Heart left ventricle (tissue), 16 donors: ENCODE data around the gene PAGR1. TPM values are rescaled to one million over a fixed set of nuclear protein-coding genes. Genes with fewer than 3 reads are reported as not detected.

Experiments used
- ATAC-seq, 4 donors: fragments of 200-7000 bp; cut with Tn5 transposase; one replicate each; pipeline ENCODE4 v1.9.1; 2020 to 2022; ENCODE audit warnings: moderate library complexity in 4 of 4, mild to moderate bottlenecking in 3 of 4, moderate number of reproducible peaks in 1 of 4
- DNase-seq, 5 donors: peaks; one replicate each; pipeline ENCODE4 v3.0.0-alpha.2; 2020
- H3K27ac ChIP-seq, 12 donors: fragments of 200-600 bp; sonication (generic) in 4 of 12; one replicate each; pipeline versions ENCODE4 v1.5.0 to v1.8.0; 2016 to 2022; ENCODE audit warnings: mild to moderate bottlenecking in 2 of 12
- H3K27me3 ChIP-seq, 9 donors: fragments of 200-600 bp; sonication (generic) in 2 of 9; one replicate each; pipeline versions ENCODE4 v1.5.1 to v1.8.0; 2016 to 2022; ENCODE audit warnings: mild to moderate bottlenecking in 3 of 9
- H3K36me3 ChIP-seq, 9 donors: fragments of 200-600 bp; sonication (generic) in 2 of 9; one replicate each; pipeline versions ENCODE4 v1.5.0 to v1.8.0; 2018 to 2022; ENCODE audit warnings: mild to moderate bottlenecking in 2 of 9
- H3K4me1 ChIP-seq, 12 donors: fragments of 200-600 bp; sonication (generic) in 4 of 12; one replicate each; pipeline versions ENCODE4 v1.5.0 to v1.8.0; 2016 to 2022; ENCODE audit warnings: mild to moderate bottlenecking in 3 of 12
- H3K4me3 ChIP-seq, 12 donors: fragments of 200-600 bp; sonication (generic) in 4 of 12; one replicate each; pipeline versions ENCODE4 v1.5.0 to v1.8.0; 2017 to 2022; ENCODE audit warnings: mild to moderate bottlenecking in 9 of 12, moderate library complexity in 4 of 12
- H3K9me3 ChIP-seq, 12 donors: fragments of 200-600 bp; sonication (generic) in 4 of 12; one replicate each; pipeline versions ENCODE4 v1.5.0 to v1.8.0; 2016 to 2022; ENCODE audit warnings: mild to moderate bottlenecking in 1 of 12
- POLR2A ChIP-seq, 2 donors: fragments of 450-650 bp; IDR thresholded peaks; one replicate each; pipeline ENCODE4 v1.6.1; 2017; ENCODE audit warnings: antibody characterized with exemption in 2 of 2, mild to moderate bottlenecking in 2 of 2, moderate library complexity in 2 of 2
- WGBS, 4 donors: extraction: QIAGEN DNeasy Blood & Tissue Kit in 2 of 4; methylation state at CpG; one replicate each; pipeline versions ENCODE4 v1.1.5 to v1.1.7; 2013 to 2018; 5-methylcytosine and 5-hydroxymethylcytosine counted together
- intact Hi-C, 10 donors: fragments of 100-400 bp; cut with DNase I; formaldehyde crosslinking; loops; one replicate each; pipeline versions ENCODE4 v1.11.1 to v1.14.2; 2022
- polyA plus RNA-seq, 2 donors: library from polyadenylated mRNA; stranded (reverse); fragments of 200-250 nt; gene quantifications; one replicate each; pipeline ENCODE4 v1.2.3, GENCODE V29; 2013
- total RNA-seq, 9 donors: library from RNA; depleted of rRNA in 2 of 9; stranded (reverse); fragments of >200 nt in 2 of 9; fragmentation: NEBNext Ultra II Directional in 3 of 9; extraction: Animal tissue kit (Norgen Biotek cat#: 25700) in 3 of 9; gene quantifications; one replicate each; pipeline versions ENCODE4 v1.1.0 to v1.2.4, GENCODE V29; 2016 to 2023
- TF ChIP-seq, protein P1 (sequence below), 12 donors: fragments of 200-600 bp; sonication (generic) in 4 of 12; IDR thresholded peaks; one replicate each; pipeline versions ENCODE4 v1.5.0 to v1.8.0; 2018 to 2022; ENCODE audit warnings: antibody characterized with exemption in 12 of 12, mild to moderate bottlenecking in 5 of 12
- donor health status: ischemic (EF 13 %, LVEDD 7.1; RV severe dilation, severe dysfunction).
- donor health status: healthy with polysubstance abuse.
- donor health status: DM: no; HTN: yes; CAD: no.
- donor health status: DM: no; HTN: no; CAD: no.
- donor health status: ischemic (EF 25% LVEDD 6.9; RV normal size, moderate dysfunction).
- donor health status: ischemic (EF 25% LVEDD 5.7; RV mildly dilated, moderate dysfunction).
- donor health status: healthy.
- donor health status: DM: yes; HTN: yes; CAD: no.
- donor health status: ischemic (EF 35%, LVEDD 5.7; RV mildly dilated, moderate dysfunction).
- donor health status: nonischemic (EF 11% LVEDD 7.7; RV severe dilation, severe dysfunction).
- donor health status: DM: yes; HTN: yes; CAD: no.
- donor health status: PGD.
- donor health status: ischemic (EF 29% LVEDD 5.4; RV normal size, mild dysfunction).
- donor health status: nonischemic (EF 23%, LVEDD 6.1; RV moderate dilation, normal function).

PAGR1 gene
- total and polyA plus RNA-seq, 11 donors, result 10.8 to 32.9 (median 12.7) TPM

DNA sequence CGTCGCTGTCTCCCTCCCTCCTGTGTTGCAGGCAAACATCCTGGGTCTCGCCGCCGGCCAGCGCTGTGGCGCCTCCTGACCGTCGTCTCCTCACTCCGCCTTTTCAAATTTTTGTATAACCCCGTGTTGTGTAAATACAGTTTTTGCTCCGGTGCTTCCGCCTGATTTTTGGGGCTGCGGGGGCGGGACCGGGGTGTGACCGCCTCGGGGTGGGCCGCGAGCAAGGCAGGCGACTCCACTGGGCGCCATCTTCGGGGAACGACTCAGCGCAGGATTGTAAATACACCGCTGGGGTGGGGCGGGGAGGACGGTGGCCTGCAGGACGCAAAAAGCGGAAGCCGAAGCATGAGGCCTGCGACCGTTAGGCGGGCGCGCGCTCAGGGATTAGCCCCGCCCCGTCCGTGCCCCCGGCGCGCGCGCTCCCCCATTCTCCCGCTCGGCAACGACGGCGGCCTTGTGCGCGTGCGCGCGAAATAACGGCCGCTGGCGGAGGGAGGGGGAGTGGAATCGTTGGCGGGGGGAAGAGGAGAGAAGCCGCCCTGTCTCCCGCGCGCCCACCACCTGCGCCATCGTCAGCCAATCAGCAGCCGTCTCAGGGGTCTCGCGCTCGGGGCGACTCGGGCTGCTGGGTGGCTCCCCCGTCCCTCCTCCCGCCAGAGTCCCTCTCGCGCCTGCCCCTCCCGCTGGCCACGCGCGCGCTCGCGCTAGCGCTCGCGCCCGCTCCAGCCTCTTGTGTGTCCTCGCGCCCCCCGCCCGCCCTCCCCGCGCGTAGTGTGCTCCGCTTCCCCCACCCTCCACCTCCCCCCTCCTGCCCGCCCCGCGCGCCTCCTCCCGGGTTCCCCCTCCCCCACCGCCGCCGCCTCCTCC lies 10.5 kb upstream of the PAGR1 start:
- peak overlapping the region; percentile 95 to 100 (median 99) for H3K27ac ChIP-seq
- DNase-seq (peak; percentile 98 to 99 (median 98)), ATAC-seq (peak; percentile 84 to 89 (median 88))
- peaks cover 3 to 46% (median 42%) of the 10 kb centered on the region in 12 donors for H3K4me1 ChIP-seq
- intact Hi-C loops, result loop anchor here in 4 of 10 donors (2.0 to 10.0 kb wide), 5 partner anchors 15 to 262 kb away; partner anchors contain the start of genes KIF22 (in 4 of the 4), HIRIP3 (in 2 of the 4), INO80E (in 2 of the 4) and ALDOA (in 1 of the 4)
- TF ChIP-seq, protein P1, sequence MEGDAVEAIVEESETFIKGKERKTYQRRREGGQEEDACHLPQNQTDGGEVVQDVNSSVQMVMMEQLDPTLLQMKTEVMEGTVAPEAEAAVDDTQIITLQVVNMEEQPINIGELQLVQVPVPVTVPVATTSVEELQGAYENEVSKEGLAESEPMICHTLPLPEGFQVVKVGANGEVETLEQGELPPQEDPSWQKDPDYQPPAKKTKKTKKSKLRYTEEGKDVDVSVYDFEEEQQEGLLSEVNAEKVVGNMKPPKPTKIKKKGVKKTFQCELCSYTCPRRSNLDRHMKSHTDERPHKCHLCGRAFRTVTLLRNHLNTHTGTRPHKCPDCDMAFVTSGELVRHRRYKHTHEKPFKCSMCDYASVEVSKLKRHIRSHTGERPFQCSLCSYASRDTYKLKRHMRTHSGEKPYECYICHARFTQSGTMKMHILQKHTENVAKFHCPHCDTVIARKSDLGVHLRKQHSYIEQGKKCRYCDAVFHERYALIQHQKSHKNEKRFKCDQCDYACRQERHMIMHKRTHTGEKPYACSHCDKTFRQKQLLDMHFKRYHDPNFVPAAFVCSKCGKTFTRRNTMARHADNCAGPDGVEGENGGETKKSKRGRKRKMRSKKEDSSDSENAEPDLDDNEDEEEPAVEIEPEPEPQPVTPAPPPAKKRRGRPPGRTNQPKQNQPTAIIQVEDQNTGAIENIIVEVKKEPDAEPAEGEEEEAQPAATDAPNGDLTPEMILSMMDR (IDR thresholded peaks at IDR 0.05), result peak in 2 of 12 donors; percentile 16 to 24
- peak in 1 of 2 donors; percentile 81 for TF ChIP-seq POLR2A (IDR thresholded peaks at IDR 0.05)
- no peaks in the 10 kb centered on the region for H3K9me3 ChIP-seq
- H3K27me3 ChIP-seq, result no peaks in the 10 kb centered on the region
- 0 to 1% (median 0%) methylated on average over 32 to 100 of the region's 103 CpGs for WGBS, 4 donors
- H3K36me3 ChIP-seq, result peaks cover 0 to 34% (median 18%) of the 10 kb centered on the region in 9 donors
- peak overlapping the region; percentile 65 to 98 (median 83) for H3K4me3 ChIP-seq

DNA sequence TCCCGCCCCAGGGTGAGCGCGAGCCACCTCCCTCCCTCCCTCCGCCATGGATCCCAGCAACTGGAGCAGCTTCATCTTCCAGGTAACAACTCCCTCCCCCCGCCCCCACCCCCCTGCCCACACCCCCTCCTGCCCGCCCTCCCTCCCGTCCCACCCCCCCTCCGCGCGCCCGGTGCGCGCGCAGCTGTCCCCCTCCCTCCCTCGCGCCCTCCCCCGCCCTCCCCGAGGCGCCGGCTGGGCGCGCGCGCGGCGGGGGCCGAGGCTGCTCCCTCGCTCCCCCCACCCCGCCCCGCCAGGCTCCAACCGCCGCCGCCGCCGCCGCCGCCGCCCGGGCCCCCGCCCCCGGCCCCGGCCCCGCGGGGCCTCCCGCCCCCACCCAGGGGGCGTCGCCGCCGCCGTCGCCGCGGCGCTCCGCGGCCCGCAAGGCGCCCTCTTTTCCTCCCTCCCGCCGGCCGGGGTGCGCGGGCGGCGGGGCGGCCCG lies 9.8 kb upstream of the PAGR1 start, which contains the start of gene MAZ:
Gene MAZ, plus strand, starts transcription at position 431 of the 481 bp plus-strand sequence. CDS start 173 bp downstream, outside the sequence.
- Histone ChIP-seq H3K9me3 (no peaks in the 10 kb centered on the region), H3K27me3 (no peaks in the 10 kb centered on the region), H3K36me3 (peaks cover 0 to 27% (median 18%) of the 10 kb centered on the region in 9 donors), H3K4me3 (peak within 1 kb of the TSS; percentile 65 to 98 (median 83)), H3K27ac (peak within 1 kb of the TSS; percentile 95 to 100 (median 99)), H3K4me1 (peaks cover 3 to 52% (median 47%) of the 10 kb centered on the region in 12 donors)
- 0 to 3% (median 1%) methylated on average over 1 to 45 of the region's 67 CpGs for WGBS, 4 donors
- ATAC-seq, result peak in 1 of 4 donors; percentile 4
- TF ChIP-seq, protein P1 (IDR thresholded peaks at IDR 0.05), result no peak
- TF ChIP-seq POLR2A (IDR thresholded peaks at IDR 0.05), result no peak
- DNase-seq, result no peak
- intact Hi-C loops, result loop anchor here in 2 of 10 donors (5.0 to 10.0 kb wide), 4 partner anchors 171 to 261 kb away; partner anchors contain the start of genes HIRIP3 (in 2 of the 2), INO80E (in 2 of the 2) and ALDOA (in 1 of the 2)

DNA sequence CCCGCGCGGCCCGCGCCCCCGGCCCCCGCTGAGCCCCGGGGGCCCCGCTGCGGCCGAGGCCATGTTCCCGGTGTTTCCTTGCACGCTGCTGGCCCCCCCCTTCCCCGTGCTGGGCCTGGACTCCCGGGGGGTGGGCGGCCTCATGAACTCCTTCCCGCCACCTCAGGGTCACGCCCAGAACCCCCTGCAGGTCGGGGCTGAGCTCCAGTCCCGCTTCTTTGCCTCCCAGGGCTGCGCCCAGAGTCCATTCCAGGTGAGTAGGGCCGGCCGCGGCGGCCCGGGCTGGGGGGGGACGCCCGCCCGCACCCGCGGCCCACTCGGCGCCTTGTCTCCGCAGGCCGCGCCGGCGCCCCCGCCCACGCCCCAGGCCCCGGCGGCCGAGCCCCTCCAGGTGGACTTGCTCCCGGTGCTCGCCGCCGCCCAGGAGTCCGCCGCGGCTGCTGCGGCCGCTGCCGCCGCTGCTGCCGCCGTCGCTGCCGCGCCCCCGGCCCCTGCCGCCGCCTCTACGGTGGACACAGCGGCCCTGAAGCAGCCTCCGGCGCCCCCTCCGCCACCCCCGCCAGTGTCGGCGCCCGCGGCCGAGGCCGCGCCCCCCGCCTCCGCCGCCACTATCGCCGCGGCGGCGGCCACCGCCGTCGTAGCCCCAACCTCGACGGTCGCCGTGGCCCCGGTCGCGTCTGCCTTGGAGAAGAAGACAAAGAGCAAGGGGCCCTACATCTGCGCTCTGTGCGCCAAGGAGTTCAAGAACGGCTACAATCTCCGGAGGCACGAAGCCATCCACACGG lies 9.1 kb upstream of the PAGR1 start:
- Histone ChIP-seq H3K4me1 (peaks cover 3 to 57% (median 50%) of the 10 kb centered on the region in 12 donors), H3K27me3 (no peaks in the 10 kb centered on the region), H3K27ac (peak overlapping the region; percentile 57 to 99 (median 91)), H3K36me3 (peaks cover 0 to 25% (median 18%) of the 10 kb centered on the region in 9 donors), H3K9me3 (no peaks in the 10 kb centered on the region), H3K4me3 (peak overlapping the region; percentile 12 to 84 (median 63))
- DNase-seq (peak; percentile 65 to 69 (median 66)), ATAC-seq (no peak)
- 0 to 4% (median 1%) methylated on average over 8 to 99 of the region's 99 CpGs for WGBS, 4 donors
- intact Hi-C loops, result loop anchor here in 2 of 10 donors (5.0 to 10.0 kb wide), 4 partner anchors 170 to 260 kb away; partner anchors contain the start of genes HIRIP3 (in 2 of the 2), INO80E (in 2 of the 2) and ALDOA (in 1 of the 2)
- TF ChIP-seq, protein P1 (IDR thresholded peaks at IDR 0.05), result no peak
